GM18507 (cell line): ENCODE data around the gene RAB11FIP4.
"Not testable (repeated sequence)": the region's sequence is repeated elsewhere in the genome, so short reads cannot be mapped to it uniquely, and the experiment has no call there.

Source experiments
- DNase-seq: peaks from one replicate; pipeline ENCODE4 v3.0.0; 2011; ENCODE audit warnings: low read depth; ENCODE audit not compliant: insufficient read length; ENCODE audit errors: extremely low spot score
- FAIRE-seq: peaks from 2 replicates; lab custom pipeline; 2011; peaks lifted over from hg19 to GRCh38; lab: Jason Lieb, UNC

The RAB11FIP4 gene

GRCh38 chr17:31425282-31426040, 34.0 kb downstream of the RAB11FIP4 start:
- DNase-seq = no peak
- no peak for FAIRE-seq

GRCh38 chr17:31427684-31428083, 36.2 kb downstream of the RAB11FIP4 start:
- FAIRE-seq (no peak), DNase-seq (no peak)

GRCh38 chr17:31428111-31428510, 36.6 kb downstream of the RAB11FIP4 start:
- FAIRE-seq (no peak), DNase-seq (no peak)

GRCh38 chr17:31428512-31428911, 37.0 kb downstream of the RAB11FIP4 start:
- no peak for DNase-seq
- no peak for FAIRE-seq

- no peak for DNase-seq
- no peak for FAIRE-seq
Measured at GRCh38 chr17:31431098-31431851, 39.8 kb downstream of the RAB11FIP4 start.

GRCh38 chr17:31431852-31432658, 40.6 kb downstream of the RAB11FIP4 start:
- DNase-seq = no peak
- FAIRE-seq = no peak

- no peak for DNase-seq
- no peak for FAIRE-seq
Measured at GRCh38 chr17:31433091-31433790, 41.8 kb downstream of the RAB11FIP4 start.

- no peak for FAIRE-seq
- DNase-seq = no peak
Measured at GRCh38 chr17:31433811-31434726, 42.6 kb downstream of the RAB11FIP4 start.

- DNase-seq = no peak
- FAIRE-seq = no peak
Measured at GRCh38 chr17:31434727-31435050, 43.2 kb downstream of the RAB11FIP4 start.

- DNase-seq = no peak
- FAIRE-seq = no peak
Measured at GRCh38 chr17:31435581-31435980, 44.1 kb downstream of the RAB11FIP4 start.

- FAIRE-seq (no peak), DNase-seq (no peak)
Measured at GRCh38 chr17:31437720-31438400, 46.4 kb downstream of the RAB11FIP4 start.

GRCh38 chr17:31439716-31440115, 48.2 kb downstream of the RAB11FIP4 start:
- FAIRE-seq (no peak), DNase-seq (no peak)

- FAIRE-seq = no peak
- DNase-seq = no peak
Measured at GRCh38 chr17:31442276-31442675, 50.8 kb downstream of the RAB11FIP4 start.

GRCh38 chr17:31442856-31443255, 51.4 kb downstream of the RAB11FIP4 start:
- FAIRE-seq, DNase-seq: not testable (repeated sequence)

GRCh38 chr17:31443386-31443785, 51.9 kb downstream of the RAB11FIP4 start:
- FAIRE-seq (no peak), DNase-seq (no peak)

GRCh38 chr17:31444026-31444425, 52.6 kb downstream of the RAB11FIP4 start:
- DNase-seq (no peak), FAIRE-seq (no peak)

- FAIRE-seq (no peak), DNase-seq (no peak)
Measured at GRCh38 chr17:31446195-31446967, 54.9 kb downstream of the RAB11FIP4 start.
